ENCODE data around the gene ELF3.

Gene ELF3

DNA sequence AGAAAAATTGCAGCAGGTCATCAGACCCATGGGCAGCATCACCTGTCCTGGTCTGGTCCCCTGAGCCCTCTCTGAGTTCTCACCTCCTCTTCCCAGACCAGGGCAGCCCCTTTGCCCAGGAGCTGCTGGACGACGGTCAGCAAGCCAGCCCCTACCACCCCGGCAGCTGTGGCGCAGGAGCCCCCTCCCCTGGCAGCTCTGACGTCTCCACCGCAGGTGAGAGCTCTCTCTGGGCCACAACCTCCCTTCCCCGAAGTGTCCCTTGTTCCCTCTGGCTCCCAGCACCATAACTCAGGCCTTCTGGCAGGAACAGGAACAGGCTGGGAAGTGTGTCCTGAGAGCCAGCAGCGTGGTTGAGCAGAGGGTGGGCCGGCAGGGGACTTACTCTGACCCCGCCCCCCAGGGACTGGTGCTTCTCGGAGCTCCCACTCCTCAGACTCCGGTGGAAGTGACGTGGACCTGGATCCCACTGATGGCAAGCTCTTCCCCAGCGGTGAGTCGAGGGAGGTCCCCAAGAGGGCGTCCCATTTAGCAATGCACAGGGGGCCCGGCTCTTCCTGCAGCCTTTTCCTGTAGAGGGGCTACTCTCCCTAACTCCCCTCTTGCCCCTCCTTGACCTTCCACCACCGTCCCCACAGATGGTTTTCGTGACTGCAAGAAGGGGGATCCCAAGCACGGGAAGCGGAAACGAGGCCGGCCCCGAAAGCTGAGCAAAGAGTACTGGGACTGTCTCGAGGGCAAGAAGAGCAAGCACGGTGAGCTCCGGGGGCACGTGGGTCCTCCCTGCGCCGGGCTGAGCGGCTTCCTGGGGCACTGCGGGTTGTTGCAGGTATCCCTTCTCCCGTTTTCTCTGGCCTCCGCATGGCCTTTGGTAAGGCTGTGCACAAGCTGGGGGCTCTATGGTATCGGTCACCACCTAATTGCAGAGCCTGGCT lies 2.4 kb downstream of the ELF3 start:
- TF ChIP-seq, protein P1, sequence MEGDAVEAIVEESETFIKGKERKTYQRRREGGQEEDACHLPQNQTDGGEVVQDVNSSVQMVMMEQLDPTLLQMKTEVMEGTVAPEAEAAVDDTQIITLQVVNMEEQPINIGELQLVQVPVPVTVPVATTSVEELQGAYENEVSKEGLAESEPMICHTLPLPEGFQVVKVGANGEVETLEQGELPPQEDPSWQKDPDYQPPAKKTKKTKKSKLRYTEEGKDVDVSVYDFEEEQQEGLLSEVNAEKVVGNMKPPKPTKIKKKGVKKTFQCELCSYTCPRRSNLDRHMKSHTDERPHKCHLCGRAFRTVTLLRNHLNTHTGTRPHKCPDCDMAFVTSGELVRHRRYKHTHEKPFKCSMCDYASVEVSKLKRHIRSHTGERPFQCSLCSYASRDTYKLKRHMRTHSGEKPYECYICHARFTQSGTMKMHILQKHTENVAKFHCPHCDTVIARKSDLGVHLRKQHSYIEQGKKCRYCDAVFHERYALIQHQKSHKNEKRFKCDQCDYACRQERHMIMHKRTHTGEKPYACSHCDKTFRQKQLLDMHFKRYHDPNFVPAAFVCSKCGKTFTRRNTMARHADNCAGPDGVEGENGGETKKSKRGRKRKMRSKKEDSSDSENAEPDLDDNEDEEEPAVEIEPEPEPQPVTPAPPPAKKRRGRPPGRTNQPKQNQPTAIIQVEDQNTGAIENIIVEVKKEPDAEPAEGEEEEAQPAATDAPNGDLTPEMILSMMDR (IDR thresholded peaks at IDR 0.05; ENCODE audit: insufficient read depth, low read length, missing control alignments), result no peak
- no peak for DNase-seq (ENCODE audit: low read depth, low spot score)
- ChIA-PET POLR2A (no interaction called here), CTCF (interaction anchor here (1.1 to 24.4 kb wide), 5 partner anchors 10 to 121 kb away, joined by 4 to 956 read pairs (median 157); partner anchors contain the start of gene GPR37L1)
- no peak overlapping the region for H3K4me3 ChIP-seq (ENCODE audit: low read depth, low read length)

DNA sequence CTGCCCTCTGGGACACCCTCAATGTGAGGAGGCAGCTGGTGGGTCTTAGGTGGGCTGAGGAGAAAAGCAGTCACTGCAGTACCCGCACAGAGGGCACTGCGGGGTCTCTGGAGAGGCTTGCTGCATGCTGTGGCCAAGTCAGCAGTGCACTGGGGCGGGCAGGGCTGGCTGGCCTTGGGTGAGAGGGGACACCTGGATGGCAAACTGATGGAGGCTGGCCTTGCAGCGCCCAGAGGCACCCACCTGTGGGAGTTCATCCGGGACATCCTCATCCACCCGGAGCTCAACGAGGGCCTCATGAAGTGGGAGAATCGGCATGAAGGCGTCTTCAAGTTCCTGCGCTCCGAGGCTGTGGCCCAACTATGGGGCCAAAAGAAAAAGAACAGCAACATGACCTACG lies 3.2 kb downstream of the ELF3 start:
- DNase-seq (ENCODE audit: low read depth, low spot score), result no peak
- H3K4me3 ChIP-seq (ENCODE audit: low read depth, low read length), result no peak overlapping the region
- TF ChIP-seq, protein P1 (IDR thresholded peaks at IDR 0.05; ENCODE audit: insufficient read depth, low read length, missing control alignments), result no peak
- ChIA-PET CTCF (interaction anchor here (1.0 to 24.4 kb wide), 5 partner anchors 11 to 120 kb away, joined by 4 to 956 read pairs (median 157); partner anchors contain the start of gene GPR37L1), POLR2A (no interaction called here)

DNA sequence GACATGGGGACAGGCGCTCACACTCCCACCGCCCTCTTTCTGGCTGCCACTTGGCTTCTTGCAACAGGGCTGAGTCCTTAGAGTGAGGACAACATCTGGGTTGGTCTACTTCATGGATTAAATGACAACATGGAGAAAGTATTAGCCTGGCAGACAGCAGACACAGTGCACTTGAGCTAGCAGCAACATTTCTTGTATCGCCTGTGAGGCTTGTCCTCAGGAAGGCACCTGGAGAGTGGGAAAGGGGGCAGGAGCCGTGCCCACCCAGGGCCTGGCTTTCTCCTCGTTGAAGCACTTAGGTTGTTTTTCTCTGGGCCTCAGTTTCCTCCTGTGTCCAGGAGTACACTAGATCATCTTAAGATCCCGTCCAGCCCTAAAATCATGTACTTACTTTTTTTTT lies 3.7 kb downstream of the ELF3 start:
- ChIA-PET POLR2A (no interaction called here), CTCF (interaction anchor here (1.0 to 24.4 kb wide), 6 partner anchors 11 to 141 kb away, joined by 3 to 956 read pairs (median 81); partner anchors contain the start of gene GPR37L1)
- no peak overlapping the region for H3K4me3 ChIP-seq (ENCODE audit: low read depth, low read length)
- no peak for DNase-seq (ENCODE audit: low read depth, low spot score)
- TF ChIP-seq, protein P1 (IDR thresholded peaks at IDR 0.05; ENCODE audit: insufficient read depth, low read length, missing control alignments), result no peak

DNA sequence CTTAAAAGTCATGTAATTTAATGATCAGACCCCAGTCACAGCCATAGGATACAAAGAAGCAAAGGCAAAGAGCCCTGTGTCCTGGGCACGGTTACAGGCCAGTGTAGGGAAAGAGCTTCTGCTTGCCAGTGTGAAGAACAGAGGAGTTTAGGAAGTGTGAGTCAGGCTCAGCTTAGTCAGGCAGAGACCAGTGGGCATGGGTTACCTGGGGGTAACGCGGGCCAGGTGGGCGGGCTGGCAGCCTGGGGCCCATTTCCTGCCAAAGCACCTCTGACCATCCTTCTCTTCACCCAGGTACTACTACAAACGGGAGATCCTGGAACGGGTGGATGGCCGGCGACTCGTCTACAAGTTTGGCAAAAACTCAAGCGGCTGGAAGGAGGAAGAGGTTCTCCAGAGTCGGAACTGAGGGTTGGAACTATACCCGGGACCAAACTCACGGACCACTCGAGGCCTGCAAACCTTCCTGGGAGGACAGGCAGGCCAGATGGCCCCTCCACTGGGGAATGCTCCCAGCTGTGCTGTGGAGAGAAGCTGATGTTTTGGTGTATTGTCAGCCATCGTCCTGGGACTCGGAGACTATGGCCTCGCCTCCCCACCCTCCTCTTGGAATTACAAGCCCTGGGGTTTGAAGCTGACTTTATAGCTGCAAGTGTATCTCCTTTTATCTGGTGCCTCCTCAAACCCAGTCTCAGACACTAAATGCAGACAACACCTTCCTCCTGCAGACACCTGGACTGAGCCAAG lies 4.7 kb downstream of the ELF3 start:
- POLR2A ChIA-PET, result interaction anchor here (0.9 kb wide), 1 partner anchor 20 kb away, joined by 3 read pairs; no protein-coding TSS in a partner anchor
- CTCF ChIA-PET, result interaction anchor here (0.6 to 24.4 kb wide), 8 partner anchors 13 to 140 kb away, joined by 3 to 956 read pairs (median 4); partner anchors contain the start of gene GPR37L1
- TF ChIP-seq, protein P1 (IDR thresholded peaks at IDR 0.05; ENCODE audit: insufficient read depth, low read length, missing control alignments), result no peak
- DNase-seq (ENCODE audit: low read depth, low spot score), result no peak
- H3K4me3 ChIP-seq (ENCODE audit: low read depth, low read length), result no peak overlapping the region

DNA sequence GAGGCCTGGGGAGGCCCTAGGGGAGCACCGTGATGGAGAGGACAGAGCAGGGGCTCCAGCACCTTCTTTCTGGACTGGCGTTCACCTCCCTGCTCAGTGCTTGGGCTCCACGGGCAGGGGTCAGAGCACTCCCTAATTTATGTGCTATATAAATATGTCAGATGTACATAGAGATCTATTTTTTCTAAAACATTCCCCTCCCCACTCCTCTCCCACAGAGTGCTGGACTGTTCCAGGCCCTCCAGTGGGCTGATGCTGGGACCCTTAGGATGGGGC lies 5.2 kb downstream of the ELF3 start:
- ChIA-PET POLR2A (no interaction called here), CTCF (interaction anchor here (0.6 to 24.4 kb wide), 4 partner anchors 13 to 118 kb away, joined by 4 to 956 read pairs (median 168); partner anchors contain the start of gene GPR37L1)
- TF ChIP-seq, protein P1 (IDR thresholded peaks at IDR 0.05; ENCODE audit: insufficient read depth, low read length, missing control alignments), result no peak
- no peak overlapping the region for H3K4me3 ChIP-seq (ENCODE audit: low read depth, low read length)
- no peak for DNase-seq (ENCODE audit: low read depth, low spot score)

Measured in AG04449 (cell line).